Endothelial cell (in vitro differentiated cells): ENCODE data around the gene BRAP. TPM values are rescaled to one million over a fixed set of nuclear protein-coding genes. Genes with fewer than 3 reads are reported as not detected.
"Not testable (repeated sequence)": the region's sequence is repeated elsewhere in the genome, so short reads cannot be mapped to it uniquely, and the experiment has no call there.

Source experiments
- DNase-seq: peaks from one replicate; pipeline ENCODE4 v3.0.0; 2021; ENCODE audit warnings: low spot score
- H3K27ac Mint-ChIP-seq: one replicate; pipeline ENCODE4 v1.8.0; 2021; ENCODE audit warnings: mixed read lengths, inconsistent platforms; ENCODE audit not compliant: unreplicated experiment
- H3K27me3 Mint-ChIP-seq: one replicate; pipeline ENCODE4 v1.8.0; 2021; ENCODE audit warnings: mild to moderate bottlenecking, moderate library complexity, mixed read lengths, inconsistent platforms; ENCODE audit not compliant: unreplicated experiment
- H3K36me3 Mint-ChIP-seq: one replicate; pipeline ENCODE4 v1.8.0; 2021; ENCODE audit warnings: mild to moderate bottlenecking, low read depth, mixed read lengths, inconsistent platforms; ENCODE audit not compliant: unreplicated experiment
- H3K4me1 Mint-ChIP-seq: one replicate; pipeline ENCODE4 v1.8.0; 2021; ENCODE audit warnings: mild to moderate bottlenecking, mixed read lengths, inconsistent platforms; ENCODE audit not compliant: unreplicated experiment
- H3K4me3 Mint-ChIP-seq: one replicate; pipeline ENCODE4 v1.8.0; 2021; ENCODE audit warnings: mild to moderate bottlenecking, mixed read lengths, inconsistent platforms; ENCODE audit not compliant: unreplicated experiment
- H3K9me3 Mint-ChIP-seq: one replicate; pipeline ENCODE4 v1.8.0; 2021; ENCODE audit warnings: mixed read lengths, inconsistent platforms; ENCODE audit not compliant: unreplicated experiment
- total RNA-seq: library from RNA; stranded (reverse); fragmentation: NEBNext Ultra II Directional; extraction: Animal tissue kit (Norgen Biotek cat#: 25700); gene quantifications from one replicate; pipeline ENCODE4 v1.2.1, GENCODE V29; 2021; ENCODE audit not compliant: unreplicated experiment
- TF ChIP-seq, protein P1 (sequence below): fragments of 200-600 bp; sonication (generic); IDR thresholded peaks from one replicate; pipeline ENCODE4 v1.5.0; 2021; ENCODE audit warnings: antibody characterized with exemption; ENCODE audit not compliant: unreplicated experiment

BRAP gene
- total RNA-seq, 1 donor from 2014 or later, result 22.0 TPM

DNA sequence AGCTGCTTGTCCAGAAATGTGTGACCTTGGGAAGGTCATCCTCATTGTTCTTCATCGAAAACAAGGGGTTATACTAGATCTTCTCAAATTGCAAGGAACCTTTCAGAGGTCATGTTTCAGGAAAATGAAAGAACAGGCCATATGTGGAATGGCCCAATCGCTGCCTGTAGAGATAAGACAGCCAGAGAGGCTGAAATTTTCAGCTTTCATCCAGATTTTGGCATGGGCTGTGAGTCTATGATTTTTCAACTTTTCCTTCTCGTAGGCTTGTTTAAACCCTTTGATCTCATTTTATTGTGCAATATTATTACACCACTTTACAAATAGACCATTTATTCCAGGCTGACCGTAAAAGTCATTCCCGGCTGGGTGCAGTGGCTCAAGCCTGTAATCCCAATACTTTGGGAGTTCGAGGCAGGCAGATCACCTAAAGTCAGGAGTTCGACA, 69.6 kb downstream of the BRAP start:
- DNase-seq, result no peak
- no peaks in the 10 kb centered on the region for H3K4me1 Mint-ChIP-seq
- TF ChIP-seq, protein P1, sequence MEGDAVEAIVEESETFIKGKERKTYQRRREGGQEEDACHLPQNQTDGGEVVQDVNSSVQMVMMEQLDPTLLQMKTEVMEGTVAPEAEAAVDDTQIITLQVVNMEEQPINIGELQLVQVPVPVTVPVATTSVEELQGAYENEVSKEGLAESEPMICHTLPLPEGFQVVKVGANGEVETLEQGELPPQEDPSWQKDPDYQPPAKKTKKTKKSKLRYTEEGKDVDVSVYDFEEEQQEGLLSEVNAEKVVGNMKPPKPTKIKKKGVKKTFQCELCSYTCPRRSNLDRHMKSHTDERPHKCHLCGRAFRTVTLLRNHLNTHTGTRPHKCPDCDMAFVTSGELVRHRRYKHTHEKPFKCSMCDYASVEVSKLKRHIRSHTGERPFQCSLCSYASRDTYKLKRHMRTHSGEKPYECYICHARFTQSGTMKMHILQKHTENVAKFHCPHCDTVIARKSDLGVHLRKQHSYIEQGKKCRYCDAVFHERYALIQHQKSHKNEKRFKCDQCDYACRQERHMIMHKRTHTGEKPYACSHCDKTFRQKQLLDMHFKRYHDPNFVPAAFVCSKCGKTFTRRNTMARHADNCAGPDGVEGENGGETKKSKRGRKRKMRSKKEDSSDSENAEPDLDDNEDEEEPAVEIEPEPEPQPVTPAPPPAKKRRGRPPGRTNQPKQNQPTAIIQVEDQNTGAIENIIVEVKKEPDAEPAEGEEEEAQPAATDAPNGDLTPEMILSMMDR, result no peak
- H3K27me3 Mint-ChIP-seq, result no peaks in the 10 kb centered on the region
- no peak overlapping the region for H3K27ac Mint-ChIP-seq
- no peak overlapping the region for H3K4me3 Mint-ChIP-seq
- no peaks in the 10 kb centered on the region for H3K36me3 Mint-ChIP-seq
- no peaks in the 10 kb centered on the region for H3K9me3 Mint-ChIP-seq

DNA sequence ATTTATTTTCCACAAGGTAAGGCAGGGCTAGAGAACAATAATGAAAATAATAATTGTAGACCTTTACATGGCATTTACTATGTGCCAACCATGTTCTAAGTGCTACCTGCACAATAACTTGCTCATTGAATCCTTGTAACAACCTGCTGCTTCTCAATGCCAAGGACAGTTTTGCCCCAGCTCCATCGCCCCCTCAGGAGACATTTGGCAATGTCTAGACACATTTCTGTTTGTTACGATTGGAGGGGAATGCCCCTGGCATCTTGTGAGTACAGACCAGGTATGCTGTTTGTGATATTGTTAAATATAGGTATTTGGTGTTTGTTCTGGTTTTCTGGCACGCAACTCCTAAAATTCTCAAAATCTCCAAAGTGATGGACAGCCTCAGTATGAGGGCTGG, 78.5 kb downstream of the BRAP start:
- peaks cover 4% of the 10 kb centered on the region for H3K27me3 Mint-ChIP-seq
- H3K4me1 Mint-ChIP-seq, result no peaks in the 10 kb centered on the region
- no peak overlapping the region for H3K4me3 Mint-ChIP-seq
- TF ChIP-seq, protein P1, result no peak
- H3K9me3 Mint-ChIP-seq, result no peaks in the 10 kb centered on the region
- H3K27ac Mint-ChIP-seq, result no peak overlapping the region
- no peak for DNase-seq
- H3K36me3 Mint-ChIP-seq, result no peaks in the 10 kb centered on the region

DNA sequence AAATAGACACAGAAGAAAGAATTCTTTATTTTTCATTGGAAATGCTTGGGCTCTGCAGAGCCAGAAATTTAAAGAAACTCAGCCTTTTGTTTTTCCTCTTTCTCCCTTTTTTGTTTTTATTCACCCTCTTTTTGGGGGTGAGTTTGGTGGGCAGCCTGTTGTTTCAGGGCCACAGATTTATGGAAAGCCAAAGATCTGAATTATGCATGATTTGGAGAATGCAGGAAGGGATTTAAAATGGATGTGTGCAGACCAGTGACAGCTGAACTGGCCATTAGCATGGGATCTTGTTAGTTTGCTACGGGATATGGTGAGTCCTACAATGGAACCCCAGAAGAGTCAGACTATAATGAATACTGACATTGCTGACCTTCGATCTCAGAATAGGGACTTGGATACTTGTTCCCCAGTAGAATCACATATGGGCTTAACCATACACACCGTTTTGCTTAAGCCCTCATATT, 79.0 kb downstream of the BRAP start:
- Mint-ChIP-seq H3K9me3 (no peaks in the 10 kb centered on the region), H3K4me3 (no peak overlapping the region), H3K4me1 (no peaks in the 10 kb centered on the region), H3K36me3 (no peaks in the 10 kb centered on the region), H3K27ac (no peak overlapping the region), H3K27me3 (peaks cover 4% of the 10 kb centered on the region)
- TF ChIP-seq, protein P1, result no peak
- no peak for DNase-seq

DNA sequence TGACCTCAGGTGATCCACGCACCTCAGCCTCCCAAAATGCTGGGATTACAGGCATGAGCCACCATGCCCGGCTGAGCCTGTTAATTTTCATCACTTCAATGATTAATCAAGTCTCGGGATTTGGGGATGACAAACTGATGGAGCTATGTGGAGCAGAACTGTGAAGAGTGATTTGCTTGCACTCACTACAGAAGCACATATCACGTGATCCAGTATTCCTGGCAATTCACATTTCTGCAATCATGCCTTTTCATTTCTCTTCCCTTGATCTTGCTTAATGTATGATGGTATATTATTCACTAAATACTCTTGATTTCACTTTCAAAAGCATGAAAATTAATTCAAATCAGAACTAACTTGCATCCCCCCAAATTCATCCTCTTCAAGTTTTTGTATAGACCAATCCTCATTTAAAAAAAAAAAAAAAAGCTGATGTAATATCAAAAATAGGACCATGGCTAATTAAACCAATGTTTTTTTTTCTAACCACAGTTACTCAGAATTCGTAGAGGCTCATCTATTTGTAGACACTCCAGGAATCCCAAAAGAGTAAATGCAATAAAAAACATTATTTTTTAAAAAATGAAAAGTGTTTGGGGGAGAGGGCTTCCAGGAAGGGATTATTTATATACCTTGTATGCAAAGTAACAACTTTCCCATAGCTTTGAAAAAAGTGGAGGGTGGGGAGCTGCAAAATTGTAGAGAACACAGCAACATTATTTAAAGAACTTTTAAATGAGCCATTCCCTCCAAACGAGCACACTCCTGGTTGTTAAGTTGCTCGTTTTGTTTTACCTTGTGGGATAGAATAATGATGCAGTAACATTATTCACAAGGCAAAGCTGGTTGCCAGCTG, 79.6 kb downstream of the BRAP start:
- H3K27ac Mint-ChIP-seq, result no peak overlapping the region
- H3K4me1 Mint-ChIP-seq, result no peaks in the 10 kb centered on the region

DNA sequence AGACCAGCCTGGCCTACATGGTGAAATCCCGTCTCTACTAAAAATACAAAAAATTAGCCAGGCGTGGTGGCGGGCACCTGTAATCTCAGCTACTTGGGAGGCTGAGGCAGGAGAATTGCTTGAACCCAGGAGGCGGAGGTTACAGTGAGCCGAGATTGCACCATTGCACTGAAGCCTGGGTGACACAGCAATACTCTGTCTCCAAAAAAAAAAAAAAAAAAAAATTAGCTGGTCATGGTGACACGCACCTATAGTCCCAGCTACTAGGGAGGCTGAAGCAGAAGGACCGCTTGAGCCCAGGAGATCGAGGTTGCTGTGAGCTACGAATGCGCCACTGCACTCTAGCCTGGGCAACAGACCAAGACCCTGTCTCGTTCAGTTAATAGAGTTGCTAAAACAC, 82.9 kb downstream of the BRAP start:
- not testable (repeated sequence) for H3K4me1 Mint-ChIP-seq, H3K4me3 Mint-ChIP-seq, H3K9me3 Mint-ChIP-seq, H3K27ac Mint-ChIP-seq, H3K36me3 Mint-ChIP-seq, DNase-seq
- peaks cover 11% of the 10 kb centered on the region for H3K27me3 Mint-ChIP-seq

More for the DNA sequence above, 79.6 kb downstream of the BRAP start:
- Mint-ChIP-seq H3K36me3 (no peaks in the 10 kb centered on the region), H3K27me3 (peaks cover 4% of the 10 kb centered on the region), H3K9me3 (no peaks in the 10 kb centered on the region), H3K4me3 (no peak overlapping the region)
- no peak for DNase-seq
- TF ChIP-seq, protein P1, result no peak
